ENCODE results near the gene SPAG17. TPM values are rescaled to one million over a fixed set of nuclear protein-coding genes. Genes with fewer than 3 reads are reported as not detected.

The SPAG17 gene
- total RNA-seq, 4 donors from 2014 or later = not detected

- Histone ChIP-seq H3K4me3 (no peak overlapping the region), H3K36me3 (no peaks in the 10 kb centered on the region), H3K9me3 (no peaks in the 10 kb centered on the region), H3K27ac (no peak overlapping the region), H3K27me3 (no peaks in the 10 kb centered on the region), H3K4me1 (no peaks in the 10 kb centered on the region)
- no peak for ATAC-seq
- in situ Hi-C loops (cut with MboI; ENCODE audit: low sequenced_read_pairs in 4 of 4) = no loop called here
- DNase-seq = no peak
- intact Hi-C loops (cut with DNase I; ENCODE audit: low total_unique reads) = no loop called here
- TF ChIP-seq CTCF (IDR thresholded peaks at IDR 0.05 in 4 of 5, conservative IDR thresholded peaks at IDR 0.05 in 1 of 5) (no peak), POLR2A (IDR thresholded peaks at IDR 0.05) (no peak)
These were observed 998 bp upstream of the SPAG17 start for GRCh38 chr1:118186026-118186425.

GRCh38 chr1:118184739-118185083 lies 317 bp downstream of the SPAG17 start:
- H3K27me3 ChIP-seq = no peaks in the 10 kb centered on the region
- TF ChIP-seq POLR2A (IDR thresholded peaks at IDR 0.05) (no peak), CTCF (IDR thresholded peaks at IDR 0.05 in 4 of 5, conservative IDR thresholded peaks at IDR 0.05 in 1 of 5) (no peak)
- no peak overlapping the region for H3K27ac ChIP-seq
- H3K9me3 ChIP-seq = no peaks in the 10 kb centered on the region
- in situ Hi-C loops (cut with MboI; ENCODE audit: low sequenced_read_pairs in 4 of 4) = no loop called here
- peak overlapping the region; percentile 40 to 48 (median 44) for H3K4me3 ChIP-seq
- ATAC-seq = no peak
- intact Hi-C loops (cut with DNase I; ENCODE audit: low total_unique reads) = no loop called here
- no peaks in the 10 kb centered on the region for H3K36me3 ChIP-seq
- no peak for DNase-seq
- H3K4me1 ChIP-seq = no peaks in the 10 kb centered on the region

GRCh38 chr1:118183586-118183985 lies 1.4 kb downstream of the SPAG17 start:
- in situ Hi-C loops (cut with MboI; ENCODE audit: low sequenced_read_pairs in 4 of 4) = no loop called here
- H3K27ac ChIP-seq = no peak overlapping the region

GRCh38 chr1:118177998-118178397 lies 7.0 kb downstream of the SPAG17 start:
- Histone ChIP-seq H3K4me1 (no peaks in the 10 kb centered on the region), H3K4me3 (no peak overlapping the region), H3K27ac (no peak overlapping the region), H3K9me3 (no peaks in the 10 kb centered on the region), H3K36me3 (no peaks in the 10 kb centered on the region), H3K27me3 (no peaks in the 10 kb centered on the region)
- in situ Hi-C loops (cut with MboI; ENCODE audit: low sequenced_read_pairs in 4 of 4) (no loop called here), intact Hi-C loops (cut with DNase I; ENCODE audit: low total_unique reads) (no loop called here)
- ATAC-seq (no peak), DNase-seq (no peak)
- TF ChIP-seq CTCF (IDR thresholded peaks at IDR 0.05 in 4 of 5, conservative IDR thresholded peaks at IDR 0.05 in 1 of 5) (no peak), POLR2A (IDR thresholded peaks at IDR 0.05) (no peak)

More at GRCh38 chr1:118183586-118183985, 1.4 kb downstream of the SPAG17 start:
- no peaks in the 10 kb centered on the region for H3K4me1 ChIP-seq
- H3K27me3 ChIP-seq = no peaks in the 10 kb centered on the region
- intact Hi-C loops (cut with DNase I; ENCODE audit: low total_unique reads) = no loop called here
- ATAC-seq (no peak), DNase-seq (no peak)
- no peak for TF ChIP-seq POLR2A (IDR thresholded peaks at IDR 0.05)
- H3K4me3 ChIP-seq = no peak overlapping the region
- no peaks in the 10 kb centered on the region for H3K9me3 ChIP-seq
- no peaks in the 10 kb centered on the region for H3K36me3 ChIP-seq

- intact Hi-C loops (cut with DNase I; ENCODE audit: low total_unique reads) (no loop called here), in situ Hi-C loops (cut with MboI; ENCODE audit: low sequenced_read_pairs in 4 of 4) (loop anchor here in 3 of 4 donors (25.0 kb wide), 2 partner anchors 843 to 1193 kb away; partner anchors contain the start of gene HAO2 (in 1 of the 3))
- no peaks in the 10 kb centered on the region for H3K27me3 ChIP-seq
- no peak overlapping the region for H3K4me3 ChIP-seq
- no peaks in the 10 kb centered on the region for H3K4me1 ChIP-seq
- no peak overlapping the region for H3K27ac ChIP-seq
- no peaks in the 10 kb centered on the region for H3K9me3 ChIP-seq
- TF ChIP-seq POLR2A (IDR thresholded peaks at IDR 0.05) (no peak), CTCF (IDR thresholded peaks at IDR 0.05 in 4 of 5, conservative IDR thresholded peaks at IDR 0.05 in 1 of 5) (no peak)
- DNase-seq (no peak), ATAC-seq (no peak)
- no peaks in the 10 kb centered on the region for H3K36me3 ChIP-seq
These were observed 16.0 kb downstream of the SPAG17 start for GRCh38 chr1:118169016-118169415.

All from gastrocnemius medialis (tissue), 4 donors.